Measurements from ENCODE around the gene ZNF408.
"Not testable (repeated sequence)": the region's sequence is repeated elsewhere in the genome, so short reads cannot be mapped to it uniquely, and the experiment has no call there.

Gene ZNF408

GRCh38 chr11:46700241-46701077, at the start of gene ZNF408, which contains the start of gene ARHGAP1:
TSS of gene ZNF408 (plus strand) at chr11:46701031. CDS start at chr11:46701048, 17 bp downstream.
TSS of gene ARHGAP1 (minus strand) at chr11:46700619. CDS start at chr11:46696107, 4,512 bp downstream.
- TF ChIP-seq ZNF274 (IDR thresholded peaks at IDR 0.05; ENCODE audit: low read depth, low read length) = no peak
- H3K4me3 ChIP-seq (ENCODE audit: low read length) = peak within 1 kb of the TSS; percentile 92

GRCh38 chr11:46655631-46656030, 45.2 kb upstream of the ZNF408 start:
- TF ChIP-seq ZNF274 (IDR thresholded peaks at IDR 0.05; ENCODE audit: low read depth, low read length) = no peak
- no peak overlapping the region for H3K4me3 ChIP-seq (ENCODE audit: low read length)

- H3K4me3 ChIP-seq (ENCODE audit: low read length) = no peak overlapping the region
- TF ChIP-seq ZNF274 (IDR thresholded peaks at IDR 0.05; ENCODE audit: low read depth, low read length) = no peak
Observed at GRCh38 chr11:46657186-46657585, 43.6 kb upstream of the ZNF408 start.

GRCh38 chr11:46658259-46658658, 42.6 kb upstream of the ZNF408 start:
- no peak for TF ChIP-seq ZNF274 (IDR thresholded peaks at IDR 0.05; ENCODE audit: low read depth, low read length)

GRCh38 chr11:46659908-46660307, 40.9 kb upstream of the ZNF408 start:
- no peak for TF ChIP-seq ZNF274 (IDR thresholded peaks at IDR 0.05; ENCODE audit: low read depth, low read length)
- no peak overlapping the region for H3K4me3 ChIP-seq (ENCODE audit: low read length)

More at GRCh38 chr11:46658259-46658658, 42.6 kb upstream of the ZNF408 start:
- H3K4me3 ChIP-seq (ENCODE audit: low read length) = no peak overlapping the region

DNA sequence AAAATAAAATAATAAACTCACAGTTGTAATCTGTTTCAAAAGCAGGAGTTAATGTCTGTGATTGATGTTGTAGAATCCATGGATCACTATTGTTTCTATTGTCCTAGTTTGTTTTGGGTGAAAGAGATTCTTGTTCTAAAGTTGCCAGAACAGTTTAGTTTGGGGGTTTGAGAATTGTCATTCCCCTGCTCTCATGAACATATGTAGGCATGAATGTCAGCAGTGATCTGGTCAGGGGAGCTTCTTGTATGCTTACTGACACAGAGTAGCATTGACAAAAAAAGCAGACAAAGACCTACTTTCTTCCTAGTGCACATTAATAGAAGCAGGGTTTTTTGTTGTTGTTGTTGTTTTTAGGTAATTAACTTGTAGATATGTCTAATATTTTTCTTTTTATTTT, 39.0 kb upstream of the ZNF408 start:
- TF ChIP-seq ZNF274 (IDR thresholded peaks at IDR 0.05; ENCODE audit: low read depth, low read length) = no peak
- H3K4me3 ChIP-seq (ENCODE audit: low read length) = no peak overlapping the region

DNA sequence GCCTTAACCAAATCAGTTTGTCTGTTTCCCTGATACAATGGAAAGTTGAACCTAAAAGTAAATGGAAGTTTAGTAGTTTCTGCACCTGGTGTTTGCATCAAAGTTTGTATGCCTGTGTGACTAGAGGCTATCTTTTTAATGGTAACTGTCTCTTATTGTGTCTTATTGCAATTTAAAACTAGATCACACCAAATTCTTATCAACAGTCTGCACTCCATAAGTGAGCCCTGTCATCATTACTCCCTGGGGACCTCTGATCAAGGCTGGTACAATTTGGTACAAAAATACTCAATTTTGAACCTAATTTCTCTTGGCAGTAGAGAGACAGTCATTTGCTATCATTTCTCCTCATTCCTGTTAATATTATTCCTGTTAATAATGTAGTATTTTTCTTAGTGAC, 38.5 kb upstream of the ZNF408 start:
- no peak overlapping the region for H3K4me3 ChIP-seq (ENCODE audit: low read length)
- TF ChIP-seq ZNF274 (IDR thresholded peaks at IDR 0.05; ENCODE audit: low read depth, low read length) = no peak

DNA sequence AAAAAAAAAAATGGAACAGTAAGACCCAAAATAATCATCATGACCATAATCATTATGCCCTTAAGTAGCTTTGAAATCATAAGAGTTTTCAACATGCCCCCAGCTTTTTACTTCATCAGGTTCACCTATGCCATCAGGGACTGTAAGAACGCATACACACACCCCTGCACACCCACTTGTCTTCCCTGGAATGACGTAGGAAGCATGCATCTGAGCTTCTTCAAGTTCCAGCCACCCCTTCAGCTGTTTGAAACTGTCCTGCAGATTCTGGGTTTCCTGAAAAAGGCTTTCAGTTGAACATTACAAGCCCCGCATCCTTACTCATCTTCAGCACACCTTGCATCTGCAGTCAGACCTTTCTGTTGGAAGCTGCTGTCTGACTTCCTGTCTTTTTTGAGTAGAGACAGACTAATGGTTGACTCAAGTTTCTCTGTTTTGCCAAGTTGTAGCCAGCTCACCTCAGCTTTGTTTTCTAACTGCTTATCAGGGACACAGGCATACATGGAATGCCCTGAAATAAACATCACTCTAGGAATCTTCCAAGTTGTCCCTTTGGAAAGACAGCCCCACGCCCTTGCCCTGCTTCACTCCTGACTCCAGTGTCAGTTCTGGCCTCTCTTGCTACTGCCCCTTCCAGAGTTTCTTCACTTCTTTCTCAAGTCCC, 37.4 kb upstream of the ZNF408 start:
- no peak for TF ChIP-seq ZNF274 (IDR thresholded peaks at IDR 0.05; ENCODE audit: low read depth, low read length)
- no peak overlapping the region for H3K4me3 ChIP-seq (ENCODE audit: low read length)

DNA sequence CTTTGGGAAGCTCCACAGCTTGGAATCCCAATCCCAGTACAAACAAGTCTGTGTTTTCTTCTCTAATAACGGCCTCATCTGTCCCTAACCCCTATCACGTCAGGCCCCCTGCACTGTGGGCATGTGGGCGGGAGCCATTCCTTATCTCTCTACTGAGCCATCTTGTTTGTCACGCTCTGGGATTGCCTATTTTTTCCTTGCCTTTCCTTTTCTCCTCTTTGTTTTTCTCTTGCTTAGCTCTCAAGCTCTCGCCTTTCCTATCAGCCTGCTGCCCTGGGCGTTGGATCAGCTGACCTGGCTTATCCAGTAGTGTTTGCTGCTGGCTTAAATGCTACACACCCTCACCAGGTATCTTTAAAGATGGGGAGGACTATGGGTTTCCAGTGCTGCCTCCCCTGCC, 36.2 kb upstream of the ZNF408 start:
- TF ChIP-seq ZNF274 (IDR thresholded peaks at IDR 0.05; ENCODE audit: low read depth, low read length) = no peak

DNA sequence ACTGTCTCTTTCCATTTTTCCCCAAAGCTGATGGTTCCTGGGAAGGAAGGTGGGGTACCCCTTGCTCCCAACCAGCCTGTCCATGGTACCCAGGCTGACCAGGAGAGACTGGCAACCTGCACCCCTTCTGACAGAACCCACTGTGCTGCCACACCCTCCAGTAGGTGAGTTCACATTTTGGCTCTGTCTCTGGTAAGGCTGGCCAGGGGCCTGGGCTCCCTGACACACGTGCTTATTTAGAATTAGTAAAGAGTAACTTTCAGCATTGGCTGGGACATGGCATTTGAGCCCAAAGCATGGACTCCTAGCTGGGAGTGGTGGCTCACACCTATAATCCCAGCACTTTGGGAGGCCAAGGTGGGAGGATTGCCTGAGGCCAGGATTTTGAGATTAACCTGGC, 35.5 kb upstream of the ZNF408 start:
- TF ChIP-seq ZNF274 (IDR thresholded peaks at IDR 0.05; ENCODE audit: low read depth, low read length) = no peak
- H3K4me3 ChIP-seq (ENCODE audit: low read length) = no peak overlapping the region

More for the DNA sequence above, 36.2 kb upstream of the ZNF408 start:
- no peak overlapping the region for H3K4me3 ChIP-seq (ENCODE audit: low read length)

DNA sequence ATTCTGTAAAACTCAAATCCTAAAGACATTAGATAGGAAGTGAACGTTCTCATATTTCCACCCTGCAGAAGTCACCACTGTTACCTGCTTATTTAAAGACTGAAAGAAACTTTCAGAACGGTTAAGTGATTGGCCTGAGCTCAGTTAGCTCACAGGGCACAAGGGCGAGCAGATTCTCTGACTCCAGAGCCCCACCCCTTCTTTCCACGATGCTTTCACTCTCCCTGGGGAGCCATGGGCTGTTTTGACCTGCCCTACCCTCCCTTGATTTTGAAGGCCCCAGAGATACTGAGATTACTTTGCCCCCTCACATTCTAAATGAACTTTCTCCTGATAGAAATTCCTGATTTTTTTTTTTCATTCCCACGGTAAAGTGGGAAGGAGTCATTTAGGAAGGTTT, 34.3 kb upstream of the ZNF408 start:
- no peak for TF ChIP-seq ZNF274 (IDR thresholded peaks at IDR 0.05; ENCODE audit: low read depth, low read length)
- H3K4me3 ChIP-seq (ENCODE audit: low read length) = no peak overlapping the region

DNA sequence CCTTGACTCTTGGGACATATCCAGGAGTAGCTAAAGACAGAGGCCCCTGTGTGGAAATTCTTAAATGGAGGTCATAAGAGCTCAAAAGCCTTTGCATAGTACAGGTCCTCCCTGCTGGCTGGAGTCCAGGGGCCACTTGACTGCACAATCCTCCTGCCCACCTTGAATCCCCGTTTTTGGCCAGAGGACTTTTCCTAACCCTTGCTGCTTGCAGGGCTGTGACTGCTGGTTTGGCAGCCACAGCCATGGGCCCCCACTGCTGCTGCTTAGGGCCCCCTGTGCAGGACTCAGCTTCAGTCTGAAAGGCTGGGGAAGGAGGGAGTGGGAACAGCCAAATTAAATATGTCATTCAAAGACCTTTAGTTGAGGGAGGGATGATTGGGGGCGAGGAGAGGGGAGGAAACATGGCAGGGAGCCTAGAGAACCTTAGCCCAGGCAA, 33.8 kb upstream of the ZNF408 start:
- H3K4me3 ChIP-seq (ENCODE audit: low read length) = no peak overlapping the region
- no peak for TF ChIP-seq ZNF274 (IDR thresholded peaks at IDR 0.05; ENCODE audit: low read depth, low read length)

- TF ChIP-seq ZNF274 (IDR thresholded peaks at IDR 0.05; ENCODE audit: low read depth, low read length) = no peak
- H3K4me3 ChIP-seq (ENCODE audit: low read length) = no peak overlapping the region
Observed at GRCh38 chr11:46668480-46669085, 32.2 kb upstream of the ZNF408 start.

- TF ChIP-seq ZNF274 (IDR thresholded peaks at IDR 0.05; ENCODE audit: low read depth, low read length) = no peak
- H3K4me3 ChIP-seq (ENCODE audit: low read length) = no peak overlapping the region
Observed at GRCh38 chr11:46669711-46670139, 31.1 kb upstream of the ZNF408 start.

GRCh38 chr11:46670521-46670920, 30.3 kb upstream of the ZNF408 start:
- H3K4me3 ChIP-seq (ENCODE audit: low read length) = not testable (repeated sequence)

All from GM08714 (cell line).